Muscle layer of duodenum (tissue), 2 donors: Measurements from ENCODE around the gene KCNJ4.

Source experiments
- H3K27ac ChIP-seq: one replicate; pipeline ENCODE4 v1.7.0; 2013; ENCODE audit warnings: mild to moderate bottlenecking, low read length
- H3K27me3 ChIP-seq: one replicate; pipeline ENCODE4 v1.7.0; 2013; ENCODE audit warnings: low read depth, mild to moderate bottlenecking, control low read depth, low read length
- H3K36me3 ChIP-seq, 2 donors: one replicate each; pipeline ENCODE4 v1.7.0; 2013; ENCODE audit warnings: low read length in 2 of 2, control low read depth in 1 of 2, mild to moderate bottlenecking in 1 of 2; ENCODE audit not compliant: insufficient read depth in 2 of 2, control insufficient read depth in 1 of 2
- H3K4me1 ChIP-seq, 2 donors: one replicate each; pipeline ENCODE4 v1.7.0; 2013; ENCODE audit warnings: low read length in 2 of 2, mild to moderate bottlenecking in 2 of 2, control low read depth in 1 of 2, moderate library complexity in 1 of 2; ENCODE audit not compliant: insufficient read depth in 2 of 2, control insufficient read depth in 1 of 2
- H3K4me3 ChIP-seq, 2 donors: one replicate each; pipeline ENCODE4 v1.7.0; 2013; ENCODE audit warnings: low read length in 2 of 2, low read depth in 1 of 2, mild to moderate bottlenecking in 1 of 2
- H3K9me3 ChIP-seq, 2 donors: one replicate each; pipeline ENCODE4 v1.7.0; 2013; ENCODE audit warnings: low read length in 2 of 2, control low read depth in 1 of 2, mild to moderate bottlenecking in 1 of 2; ENCODE audit not compliant: control insufficient read depth in 1 of 2
- donor health status: healthy.

KCNJ4 gene

DNA sequence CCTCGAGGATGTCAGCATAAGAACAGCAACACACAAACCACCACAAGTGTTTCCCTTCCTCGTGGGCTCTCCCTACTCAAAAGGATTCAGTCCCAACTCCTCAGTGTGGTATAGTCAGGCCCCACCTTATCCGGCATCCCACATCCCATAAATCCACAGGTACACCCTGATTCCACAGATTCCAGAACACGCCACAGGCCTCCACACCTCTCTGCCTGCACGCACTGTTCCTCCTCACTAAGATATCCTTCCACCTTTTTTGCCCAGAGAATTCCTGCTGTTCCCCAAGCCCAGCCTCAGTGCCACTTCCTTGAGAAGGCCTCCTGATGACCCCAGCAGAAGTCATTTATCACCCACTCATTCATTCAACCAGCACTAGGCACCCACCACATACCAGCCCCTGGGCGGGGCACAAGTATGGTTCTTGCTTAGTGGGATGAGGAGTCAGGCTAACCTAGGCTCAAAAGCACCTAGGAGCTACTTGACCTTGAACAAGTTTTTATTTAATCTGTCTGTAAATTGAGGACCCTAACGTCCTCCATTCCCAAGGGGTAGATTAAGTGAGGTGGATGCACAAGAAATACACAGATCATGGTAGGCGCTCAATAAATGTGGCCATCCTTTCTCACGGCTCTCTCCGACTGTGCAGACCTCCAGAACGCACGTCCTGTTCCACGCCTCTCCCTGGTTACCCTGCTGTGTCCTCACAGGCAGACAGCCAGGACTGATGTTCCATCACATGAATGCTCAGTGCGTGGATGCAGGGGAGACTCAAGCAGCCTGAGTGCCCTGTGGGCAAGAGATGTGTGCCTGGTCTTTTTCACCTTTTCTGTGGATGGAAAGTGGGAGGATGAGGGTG, 2.1 kb upstream of the KCNJ4 start:
- Histone ChIP-seq H3K27me3 (peaks cover 38% of the 10 kb centered on the region), H3K4me1 (peaks cover 0 to 21% of the 10 kb centered on the region in 2 donors), H3K4me3 (no peak overlapping the region), H3K9me3 (no peaks in the 10 kb centered on the region), H3K27ac (no peak overlapping the region), H3K36me3 (no peaks in the 10 kb centered on the region)

- H3K4me1 ChIP-seq: peaks cover 0 to 14% of the 10 kb centered on the region in 2 donors
- H3K36me3 ChIP-seq: no peaks in the 10 kb centered on the region
- peaks cover 38% of the 10 kb centered on the region for H3K27me3 ChIP-seq
- no peaks in the 10 kb centered on the region for H3K9me3 ChIP-seq
- no peak overlapping the region for H3K27ac ChIP-seq
- no peak overlapping the region for H3K4me3 ChIP-seq
These were observed 1.4 kb upstream of the KCNJ4 start for GRCh38 chr22:38456272-38456835.

GRCh38 chr22:38455530-38456271, 702 bp upstream of the KCNJ4 start:
- Histone ChIP-seq H3K9me3 (no peaks in the 10 kb centered on the region), H3K27me3 (peaks cover 35% of the 10 kb centered on the region), H3K4me1 (peaks cover 0 to 11% of the 10 kb centered on the region in 2 donors), H3K4me3 (peak overlapping the region in 1 of 2 donors; percentile 53), H3K27ac (no peak overlapping the region), H3K36me3 (no peaks in the 10 kb centered on the region)

- H3K27me3 ChIP-seq: peaks cover 32% of the 10 kb centered on the region
- H3K4me1 ChIP-seq: peaks cover 0 to 11% of the 10 kb centered on the region in 2 donors
- peak overlapping the region in 1 of 2 donors; percentile 46 for H3K4me3 ChIP-seq
- H3K9me3 ChIP-seq: no peaks in the 10 kb centered on the region
- H3K27ac ChIP-seq: no peak overlapping the region
- H3K36me3 ChIP-seq: no peaks in the 10 kb centered on the region
These were observed 485 bp downstream of the KCNJ4 start for GRCh38 chr22:38454353-38455075.

GRCh38 chr22:38453996-38454352, 1.0 kb downstream of the KCNJ4 start:
- Histone ChIP-seq H3K27me3 (peaks cover 31% of the 10 kb centered on the region), H3K4me1 (peaks cover 0 to 11% of the 10 kb centered on the region in 2 donors), H3K27ac (no peak overlapping the region), H3K4me3 (no peak overlapping the region), H3K9me3 (no peaks in the 10 kb centered on the region), H3K36me3 (no peaks in the 10 kb centered on the region)

DNA sequence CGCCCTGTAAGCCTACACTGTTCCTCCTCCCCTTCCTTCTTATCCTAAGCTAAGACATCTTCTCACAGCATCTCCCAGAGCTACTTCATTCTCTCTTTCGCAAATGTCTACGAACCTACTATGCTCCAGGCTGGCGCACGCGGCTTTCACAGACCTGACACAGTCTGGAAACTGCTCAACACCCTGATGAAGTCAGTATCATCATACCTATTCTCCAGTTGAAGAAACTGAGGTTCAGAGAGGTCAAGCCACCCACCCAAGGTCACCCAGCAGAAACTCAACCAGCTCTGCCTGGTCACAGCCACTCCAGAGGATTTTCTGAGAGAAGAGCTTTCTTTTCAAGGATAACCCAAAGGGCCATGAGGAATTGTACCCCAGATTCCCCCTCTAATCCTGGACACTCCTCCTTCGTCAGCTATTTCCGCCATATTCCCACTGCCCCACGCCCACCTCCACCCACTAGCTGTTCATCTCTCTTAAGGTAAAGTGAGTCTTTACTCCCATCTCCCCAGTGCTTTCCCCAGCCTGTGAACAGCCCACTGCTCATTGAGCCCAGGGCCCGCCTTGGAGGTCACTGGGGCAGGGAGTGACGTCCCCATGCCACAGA, 1.8 kb downstream of the KCNJ4 start:
- Histone ChIP-seq H3K27me3 (peaks cover 23% of the 10 kb centered on the region), H3K4me3 (no peak overlapping the region), H3K9me3 (no peaks in the 10 kb centered on the region), H3K4me1 (peaks cover 0 to 11% of the 10 kb centered on the region in 2 donors), H3K27ac (no peak overlapping the region), H3K36me3 (no peaks in the 10 kb centered on the region)

- Histone ChIP-seq H3K36me3 (no peaks in the 10 kb centered on the region), H3K27ac (no peak overlapping the region), H3K27me3 (peaks cover 23% of the 10 kb centered on the region), H3K4me3 (no peak overlapping the region), H3K4me1 (peaks cover 0 to 11% of the 10 kb centered on the region in 2 donors), H3K9me3 (no peaks in the 10 kb centered on the region)
These were observed 2.5 kb downstream of the KCNJ4 start for GRCh38 chr22:38452373-38453065.

DNA sequence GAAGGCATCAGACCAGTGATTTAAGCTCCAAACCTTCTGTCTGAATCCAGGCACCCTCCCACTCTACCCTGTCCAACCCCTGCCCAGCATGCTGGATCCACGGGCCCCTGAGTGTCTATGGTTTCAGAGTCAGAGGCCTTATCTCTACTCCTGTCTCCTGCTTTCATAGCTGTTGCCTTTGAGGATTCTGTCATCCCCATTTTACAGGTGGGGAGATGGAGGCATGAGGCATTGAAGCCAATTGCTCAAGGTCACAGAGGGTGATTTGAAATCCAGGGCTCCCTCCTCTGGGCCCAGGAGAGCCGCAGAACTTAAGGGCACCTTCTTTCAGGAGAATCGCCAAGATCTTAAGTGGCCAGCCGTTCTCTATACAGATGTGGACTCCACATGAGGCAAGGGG, 3.1 kb downstream of the KCNJ4 start:
- H3K4me3 ChIP-seq: no peak overlapping the region
- no peaks in the 10 kb centered on the region for H3K36me3 ChIP-seq
- no peaks in the 10 kb centered on the region for H3K9me3 ChIP-seq
- peaks cover 23% of the 10 kb centered on the region for H3K27me3 ChIP-seq
- H3K27ac ChIP-seq: no peak overlapping the region
- H3K4me1 ChIP-seq: peaks cover 0 to 11% of the 10 kb centered on the region in 2 donors

GRCh38 chr22:38451404-38451803, 3.6 kb downstream of the KCNJ4 start:
- H3K36me3 ChIP-seq: no peaks in the 10 kb centered on the region
- H3K9me3 ChIP-seq: no peaks in the 10 kb centered on the region
- no peak overlapping the region for H3K27ac ChIP-seq
- peaks cover 22% of the 10 kb centered on the region for H3K27me3 ChIP-seq
- H3K4me3 ChIP-seq: no peak overlapping the region
- H3K4me1 ChIP-seq: peaks cover 0 to 11% of the 10 kb centered on the region in 2 donors

DNA sequence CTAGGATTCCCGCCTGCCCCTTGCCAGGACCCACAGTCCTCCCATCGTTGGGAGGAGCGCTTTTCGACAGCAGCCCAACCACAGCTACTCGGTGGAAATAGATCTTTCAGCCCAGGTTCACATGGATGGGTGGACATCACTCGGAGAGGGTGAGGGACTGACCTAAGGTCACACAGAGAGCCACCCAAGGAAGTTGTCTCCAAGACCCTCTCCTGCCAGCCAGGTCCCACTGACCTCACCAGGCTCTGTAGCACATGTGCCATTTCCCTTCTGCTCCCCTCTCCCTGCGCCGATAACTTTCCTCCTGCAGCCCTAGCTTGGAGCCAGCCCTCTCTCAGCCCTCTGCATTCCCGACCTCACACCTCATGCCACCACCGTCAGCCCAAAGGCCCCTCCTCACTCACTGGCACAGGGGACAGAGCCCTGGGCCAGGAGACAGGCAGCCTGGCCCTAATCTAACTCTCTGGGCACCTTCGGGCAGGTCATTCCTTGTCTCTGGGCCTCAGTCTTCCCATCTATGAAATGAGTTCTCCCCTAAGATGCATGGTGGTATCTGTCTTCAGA, 4.7 kb downstream of the KCNJ4 start:
- Histone ChIP-seq H3K36me3 (no peaks in the 10 kb centered on the region), H3K9me3 (no peaks in the 10 kb centered on the region), H3K4me1 (peaks cover 0 to 7% of the 10 kb centered on the region in 2 donors), H3K27ac (no peak overlapping the region), H3K4me3 (no peak overlapping the region), H3K27me3 (peaks cover 18% of the 10 kb centered on the region)
